GM10248 (cell line): ENCODE measurements around the gene FXYD1.

ENCODE experiments used
- CTCF ChIA-PET: fragments of 300-600 bp; sonication (Branson Sonifier 250); formaldehyde crosslinking; extraction: SDS; loops from one replicate; lab custom pipeline; 2021; ENCODE audit warnings: antibody characterized with exemption; lab: Yijun Ruan, JAX
- POLR2A ChIA-PET: fragments of 350-650 bp; sonication (Branson Sonifier 250); formaldehyde crosslinking; extraction: SDS; loops from one replicate; lab custom pipeline; 2020; ENCODE audit warnings: antibody characterized with exemption; lab: Yijun Ruan, JAX
- DNase-seq: peaks from one replicate; pipeline ENCODE4 v3.0.0; 2012; ENCODE audit errors: extremely low spot score
- TF ChIP-seq, protein P1 (sequence below): IDR thresholded peaks from 2 replicates; pipeline ENCODE4 v1.5.1; 2012; ENCODE audit warnings: mild to moderate bottlenecking, low read depth; ENCODE audit errors: extremely low read depth, missing control alignments, control extremely low read depth

The FXYD1 gene

DNA sequence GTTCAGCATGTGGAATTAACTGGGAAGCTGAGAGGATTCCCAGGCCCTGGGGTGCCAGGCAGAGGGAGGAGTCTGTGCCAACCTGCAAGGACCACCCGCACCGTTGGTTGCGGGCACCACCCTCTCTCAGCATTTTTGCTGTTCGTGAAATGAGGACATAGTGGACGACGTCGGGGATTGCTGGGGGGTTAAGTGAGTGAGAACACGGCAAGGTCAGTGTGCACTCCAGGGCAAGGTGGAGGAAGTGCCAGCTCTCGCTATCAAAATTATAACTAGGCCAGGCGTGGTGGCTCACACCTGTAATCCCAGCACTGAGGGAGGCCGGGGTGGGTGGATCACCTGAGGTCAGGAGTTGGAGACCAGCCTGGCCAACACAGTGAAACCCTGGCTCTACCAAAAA is 20.8 kb upstream of the FXYD1 start:
- no peak for DNase-seq
- TF ChIP-seq, protein P1, sequence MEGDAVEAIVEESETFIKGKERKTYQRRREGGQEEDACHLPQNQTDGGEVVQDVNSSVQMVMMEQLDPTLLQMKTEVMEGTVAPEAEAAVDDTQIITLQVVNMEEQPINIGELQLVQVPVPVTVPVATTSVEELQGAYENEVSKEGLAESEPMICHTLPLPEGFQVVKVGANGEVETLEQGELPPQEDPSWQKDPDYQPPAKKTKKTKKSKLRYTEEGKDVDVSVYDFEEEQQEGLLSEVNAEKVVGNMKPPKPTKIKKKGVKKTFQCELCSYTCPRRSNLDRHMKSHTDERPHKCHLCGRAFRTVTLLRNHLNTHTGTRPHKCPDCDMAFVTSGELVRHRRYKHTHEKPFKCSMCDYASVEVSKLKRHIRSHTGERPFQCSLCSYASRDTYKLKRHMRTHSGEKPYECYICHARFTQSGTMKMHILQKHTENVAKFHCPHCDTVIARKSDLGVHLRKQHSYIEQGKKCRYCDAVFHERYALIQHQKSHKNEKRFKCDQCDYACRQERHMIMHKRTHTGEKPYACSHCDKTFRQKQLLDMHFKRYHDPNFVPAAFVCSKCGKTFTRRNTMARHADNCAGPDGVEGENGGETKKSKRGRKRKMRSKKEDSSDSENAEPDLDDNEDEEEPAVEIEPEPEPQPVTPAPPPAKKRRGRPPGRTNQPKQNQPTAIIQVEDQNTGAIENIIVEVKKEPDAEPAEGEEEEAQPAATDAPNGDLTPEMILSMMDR = no peak
- ChIA-PET CTCF (interaction anchor here (1.1 to 5.0 kb wide), 5 partner anchors 10 to 73 kb away, joined by 3 to 25 read pairs (median 7); partner anchors contain the start of gene LGI4), POLR2A (no interaction called here)

DNA sequence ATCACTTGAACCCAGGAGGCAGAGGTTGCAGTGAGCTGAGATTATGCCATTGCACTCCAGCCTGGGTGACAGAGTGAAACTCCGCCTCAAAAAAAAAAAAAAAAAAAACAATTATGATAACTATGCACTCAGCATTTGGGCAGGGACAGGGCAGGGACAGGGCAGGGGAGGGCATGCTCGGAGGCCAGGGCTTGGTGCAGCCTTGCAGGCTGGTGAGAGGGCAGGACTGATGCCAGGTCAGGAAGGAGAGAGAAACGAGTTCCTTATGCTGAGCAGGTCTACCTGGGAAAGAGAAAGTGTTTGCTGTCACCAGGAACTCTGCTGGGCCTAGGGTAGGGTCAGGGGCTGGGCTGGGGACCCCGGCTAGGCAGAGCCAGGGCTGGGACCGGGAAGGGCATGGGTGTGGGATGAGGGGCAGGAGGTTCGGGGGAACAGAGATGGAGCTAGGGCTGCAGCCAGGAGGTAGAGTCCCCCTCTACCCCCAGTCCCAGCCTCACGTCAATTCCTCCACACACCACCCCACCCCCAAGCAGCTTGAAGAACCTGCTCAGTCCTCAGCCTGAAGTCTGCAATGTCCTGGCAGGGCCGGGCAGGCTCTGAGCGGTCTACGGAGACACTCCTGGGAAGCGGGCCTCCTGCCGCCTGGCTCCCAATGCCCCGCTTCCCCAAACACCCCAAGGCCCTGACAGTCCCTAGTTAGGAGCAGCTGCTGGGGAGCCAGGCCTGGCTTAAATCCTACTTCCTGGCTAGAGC is 20.2 kb upstream of the FXYD1 start:
- CTCF ChIA-PET = interaction anchor here (1.1 to 5.0 kb wide), 3 partner anchors 16 to 26 kb away, joined by 3 to 25 read pairs (median 4); partner anchors contain the start of gene LGI4

DNA sequence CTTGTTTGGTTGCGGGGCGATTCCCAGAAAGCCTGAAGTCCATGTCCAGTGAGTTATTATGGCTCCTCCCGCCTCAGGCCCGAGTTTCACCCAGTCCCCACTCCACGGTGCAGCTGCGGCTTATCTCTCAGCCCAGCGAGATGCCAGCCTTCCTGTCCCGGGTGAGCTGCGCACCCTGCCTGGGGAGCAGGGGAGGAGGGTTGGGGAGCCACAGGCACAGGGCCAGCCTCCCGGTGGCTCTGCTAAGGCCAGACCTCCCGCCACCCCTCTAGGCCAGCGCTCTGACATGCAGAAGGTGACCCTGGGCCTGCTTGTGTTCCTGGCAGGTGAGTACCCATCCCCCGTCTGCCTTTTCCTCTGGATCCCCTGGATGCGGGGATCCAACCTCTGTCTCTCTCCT is 19.5 kb upstream of the FXYD1 start:
- CTCF ChIA-PET = interaction anchor here (1.1 to 5.0 kb wide), 5 partner anchors 9 to 27 kb away, joined by 3 to 25 read pairs (median 4); partner anchors contain the start of gene LGI4
- POLR2A ChIA-PET = no interaction called here
- TF ChIP-seq, protein P1 = no peak
- no peak for DNase-seq

More for the DNA sequence above, 20.2 kb upstream of the FXYD1 start:
- no peak for DNase-seq
- POLR2A ChIA-PET = interaction anchor here (0.6 kb wide), 1 partner anchor 384 kb away, joined by 3 read pairs; no protein-coding TSS in a partner anchor
- TF ChIP-seq, protein P1 = no peak

DNA sequence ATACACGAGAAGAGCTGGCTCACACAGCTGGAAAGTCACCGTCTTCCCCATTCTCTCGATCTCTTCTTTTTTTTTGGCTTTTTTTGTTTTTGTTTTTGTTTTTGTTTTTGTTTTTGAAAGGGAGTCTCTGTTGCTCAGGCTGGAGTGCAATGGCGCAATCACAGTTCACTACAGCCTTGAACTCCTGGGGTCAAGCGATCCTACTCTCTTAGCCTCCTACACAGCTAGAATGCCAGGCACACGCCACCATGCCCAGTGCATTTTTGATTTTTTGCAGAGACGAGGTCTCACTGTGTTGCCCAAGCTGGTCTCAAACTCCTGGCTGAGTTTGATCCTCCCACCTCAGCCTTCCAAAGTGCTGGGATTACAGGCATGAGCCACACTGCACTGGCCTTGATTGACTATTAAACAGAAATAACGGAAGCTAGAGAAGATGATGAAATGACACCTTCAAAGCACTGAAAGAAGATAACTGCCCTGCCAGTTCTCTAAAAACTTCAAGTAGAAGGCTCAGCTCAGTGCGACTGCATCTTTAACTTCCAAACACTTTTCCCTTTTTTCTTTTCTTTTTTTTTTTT is 19.0 kb upstream of the FXYD1 start:
- CTCF ChIA-PET = interaction anchor here (1.2 to 1.7 kb wide), 3 partner anchors 9 to 22 kb away, joined by 3 to 8 read pairs (median 4); partner anchors contain the start of gene LGI4
- TF ChIP-seq, protein P1 = no peak
- DNase-seq = no peak
- POLR2A ChIA-PET = no interaction called here

DNA sequence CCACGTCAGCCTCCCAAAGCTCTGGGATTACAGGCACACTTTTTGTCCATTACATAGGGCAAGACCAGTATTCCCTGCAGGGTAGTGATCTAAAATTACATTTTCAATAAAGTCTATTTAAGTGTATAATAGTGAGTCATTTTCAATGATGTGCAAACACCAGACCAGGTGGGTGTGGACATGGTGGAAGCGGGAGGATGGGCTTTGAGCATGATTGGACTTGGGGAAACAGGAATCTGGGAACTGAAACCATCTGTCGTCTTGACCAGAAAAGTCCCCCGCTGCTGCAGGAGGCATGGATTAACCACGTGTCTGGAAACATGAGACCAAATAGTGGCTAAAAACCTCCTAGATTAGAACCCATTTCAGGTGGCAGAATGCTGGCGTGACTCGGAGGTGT is 18.1 kb upstream of the FXYD1 start:
- CTCF ChIA-PET = interaction anchor here (1.2 to 1.7 kb wide), 2 partner anchors 10 to 15 kb away, joined by 3 to 8 read pairs; partner anchors contain the start of gene LGI4
- POLR2A ChIA-PET = no interaction called here
- DNase-seq = no peak
- TF ChIP-seq, protein P1 = no peak

DNA sequence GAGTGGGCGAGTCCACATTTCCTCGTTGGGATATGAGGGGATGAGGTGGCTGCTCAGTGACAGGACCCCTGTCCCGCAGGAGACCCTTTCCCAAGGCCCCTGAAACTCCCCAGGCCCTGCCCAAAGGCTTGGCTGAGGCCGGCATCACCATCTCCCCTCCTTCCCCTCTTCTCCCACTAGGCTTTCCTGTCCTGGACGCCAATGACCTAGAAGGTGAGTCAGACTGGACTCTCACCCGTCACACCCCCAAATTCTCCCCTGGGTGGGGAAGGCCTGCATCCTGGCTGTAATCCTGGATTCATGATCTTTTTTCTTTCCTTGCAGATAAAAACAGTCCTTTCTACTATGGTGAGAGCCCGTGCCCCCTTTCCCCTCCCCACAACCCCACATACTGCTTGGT is 17.7 kb upstream of the FXYD1 start:
- ChIA-PET CTCF (interaction anchor here (1.7 kb wide), 1 partner anchor 14 kb away, joined by 8 read pairs; the partner anchor contains the start of gene LGI4), POLR2A (no interaction called here)

More for the DNA sequence above, 17.7 kb upstream of the FXYD1 start:
- DNase-seq = no peak
- TF ChIP-seq, protein P1 = no peak
